Tongue (tissue), 2 donors: ENCODE measurements around the gene RAD51B. TPM values are rescaled to one million over a fixed set of nuclear protein-coding genes. Genes with fewer than 3 reads are reported as not detected.
A peak's percentile ranks its signal among the peaks of the same experiment; 100 is the strongest.

Source experiments
- DNase-seq: peaks from one replicate; pipeline ENCODE4 v3.0.0-alpha.2; 2015
- total RNA-seq: library from RNA; depleted of rRNA; stranded (reverse); fragments of >200 nt; gene quantifications from one replicate; pipeline ENCODE4 v1.2.3, GENCODE V29; 2014

Gene RAD51B
- total RNA-seq, 1 donor from 2014 or later = 37.8 TPM

- DNase-seq = peak; percentile 53
These were observed 489.3 kb downstream of the RAD51B start for GRCh38 chr14:68308726-68309520.

- no peak for DNase-seq
These were observed 490.0 kb downstream of the RAD51B start for GRCh38 chr14:68309616-68310015.

- no peak for DNase-seq
These were observed 492.7 kb downstream of the RAD51B start for GRCh38 chr14:68312300-68312699.

GRCh38 chr14:68312884-68313610, 493.5 kb downstream of the RAD51B start:
- peak; percentile 81 for DNase-seq

- no peak for DNase-seq
These were observed 495.1 kb downstream of the RAD51B start for GRCh38 chr14:68314642-68315041.

GRCh38 chr14:68315081-68315480, 495.5 kb downstream of the RAD51B start:
- DNase-seq = peak; percentile 22

GRCh38 chr14:68316078-68316868, 496.7 kb downstream of the RAD51B start:
- DNase-seq = no peak

GRCh38 chr14:68317239-68317638, 497.7 kb downstream of the RAD51B start:
- DNase-seq = no peak

GRCh38 chr14:68318828-68319227, 499.2 kb downstream of the RAD51B start:
- no peak for DNase-seq

- DNase-seq = no peak
These were observed 500.9 kb downstream of the RAD51B start for GRCh38 chr14:68320495-68320894.

- DNase-seq = no peak
These were observed 503.5 kb downstream of the RAD51B start for GRCh38 chr14:68322940-68323620.

- DNase-seq = no peak
These were observed 505.8 kb downstream of the RAD51B start for GRCh38 chr14:68325267-68325807.

GRCh38 chr14:68327231-68327630, 507.7 kb downstream of the RAD51B start:
- DNase-seq = no peak

- DNase-seq = no peak
These were observed 508.9 kb downstream of the RAD51B start for GRCh38 chr14:68328509-68328908.

- no peak for DNase-seq
These were observed 511.8 kb downstream of the RAD51B start for GRCh38 chr14:68331426-68331825.

- DNase-seq = peak; percentile 45
These were observed 512.4 kb downstream of the RAD51B start for GRCh38 chr14:68331991-68332390.

- DNase-seq = no peak
These were observed 513.7 kb downstream of the RAD51B start for GRCh38 chr14:68333262-68333661.

GRCh38 chr14:68335312-68335711, 515.7 kb downstream of the RAD51B start:
- no peak for DNase-seq

GRCh38 chr14:68336165-68336564, 516.6 kb downstream of the RAD51B start:
- no peak for DNase-seq

GRCh38 chr14:68337279-68337678, 517.7 kb downstream of the RAD51B start:
- DNase-seq = no peak

GRCh38 chr14:68340262-68340661, 520.7 kb downstream of the RAD51B start:
- DNase-seq = no peak
